ENCODE measurements around the gene CTNNBL1. TPM values are rescaled to one million over a fixed set of nuclear protein-coding genes. Genes with fewer than 3 reads are reported as not detected.
A peak's percentile ranks its signal among the peaks of the same experiment; 100 is the strongest.

Gene CTNNBL1
- total and polyA plus RNA-seq, 2 donors (not counting 3 experiments of a cell fraction or from before 2014, with no cell fraction given), result 20.8 to 60.2 TPM

GRCh38 chr20:37697314-37697713 is 3.5 kb downstream of the CTNNBL1 start:
- Histone ChIP-seq H2AFZ (ENCODE audit: low read depth, low read length) (no peak overlapping the region), H3K36me3 (ENCODE audit: control insufficient read depth in 2 of 2, extremely low read depth in 1 of 2, insufficient read depth in 2 of 2, low read length in 2 of 2) (peaks cover 0 to 3% of the 10 kb centered on the region in 2 experiments), H3K9me3 (replicated peaks; ENCODE audit: control insufficient read depth, insufficient read depth, low read length) (no peaks in the 10 kb centered on the region), H3K4me2 (ENCODE audit: insufficient read depth, low read length) (no peak overlapping the region), H3K27ac (ENCODE audit: insufficient read depth, low read depth, low read length) (no peak overlapping the region), H3K79me2 (ENCODE audit: control insufficient read depth, insufficient read depth, low read length) (peaks cover 49% of the 10 kb centered on the region), H3K4me1 (ENCODE audit: control insufficient read depth, extremely low read depth, insufficient read depth, low read length) (peaks cover 6% of the 10 kb centered on the region), H4K20me1 (replicated peaks; ENCODE audit: control insufficient read depth, extremely low read depth, insufficient read depth, low read length) (no peaks in the 10 kb centered on the region), H3K9ac (replicated peaks; ENCODE audit: extremely low read depth, insufficient read depth, low read length) (no peak overlapping the region), H3K27me3 (ENCODE audit: control insufficient read depth in 2 of 2, insufficient read depth in 2 of 2, low read length in 2 of 2) (peaks cover 0 to 2% of the 10 kb centered on the region in 2 experiments), H3K4me3 (replicated peaks in 1 of 3; ENCODE audit: insufficient read depth in 1 of 3, low read depth in 1 of 3, low read length in 3 of 3) (no peak overlapping the region), H3K9me1 (replicated peaks; ENCODE audit: control insufficient read depth, extremely low read depth, insufficient read depth, low read length) (no peaks in the 10 kb centered on the region)
- no peak for TF ChIP-seq MYC (IDR thresholded peaks at IDR 0.05; ENCODE audit: low read depth, low read length)
- dilution Hi-C loops (cut with MboI; ENCODE audit: extremely low pct_ligation_motif_present, low sequenced_read_pairs) (no loop called here), intact Hi-C loops (cut with micrococcal nuclease) (no loop called here)
- CTCF ChIA-PET, result no interaction called here
- BruUV-seq (replicated peaks), result no TSS peak
- DNase-seq (ENCODE audit: low read depth, low spot score), result no peak
- POLR2A ChIA-PET, result no interaction called here
- FAIRE-seq, result no peak

DNA sequence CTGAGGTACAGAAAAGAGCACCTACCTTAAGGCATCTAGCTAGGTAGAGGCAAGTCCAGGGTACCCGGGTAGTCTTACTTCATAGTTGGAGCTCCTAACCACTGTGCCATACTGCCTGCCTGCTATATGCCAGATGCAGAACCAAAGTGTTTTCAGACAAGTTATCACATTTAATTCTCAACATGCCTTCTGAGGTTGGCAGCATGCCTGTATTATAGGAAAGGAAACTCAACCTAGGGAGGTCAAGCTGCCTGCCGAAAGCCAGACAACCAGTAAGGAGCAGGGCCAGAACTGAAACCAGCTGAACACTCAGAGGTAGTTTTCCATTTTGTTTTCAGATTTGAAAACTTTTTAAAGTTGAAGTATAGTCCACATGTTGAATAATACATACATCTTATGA is 5.4 kb downstream of the CTNNBL1 start:
- peaks cover 0 to 3% of the 10 kb centered on the region in 2 experiments for H3K36me3 ChIP-seq (ENCODE audit: control insufficient read depth in 2 of 2, extremely low read depth in 1 of 2, insufficient read depth in 2 of 2, low read length in 2 of 2)
- H3K4me2 ChIP-seq (ENCODE audit: insufficient read depth, low read length), result no peak overlapping the region
- dilution Hi-C loops (cut with MboI; ENCODE audit: extremely low pct_ligation_motif_present, low sequenced_read_pairs), result no loop called here
- H3K9ac ChIP-seq (replicated peaks; ENCODE audit: extremely low read depth, insufficient read depth, low read length), result no peak overlapping the region
- H3K9me3 ChIP-seq (replicated peaks; ENCODE audit: control insufficient read depth, insufficient read depth, low read length), result no peaks in the 10 kb centered on the region
- peaks cover 57% of the 10 kb centered on the region for H3K79me2 ChIP-seq (ENCODE audit: control insufficient read depth, insufficient read depth, low read length)
- FAIRE-seq (peak; percentile 28), DNase-seq (ENCODE audit: low read depth, low spot score) (peak; percentile 82)
- no peak overlapping the region for H3K4me3 ChIP-seq (replicated peaks in 1 of 3; ENCODE audit: insufficient read depth in 1 of 3, low read depth in 1 of 3, low read length in 3 of 3)
- POLR2A ChIA-PET, result no interaction called here
- TF ChIP-seq POLR2A (IDR thresholded peaks at IDR 0.05; ENCODE audit: low read depth, low read length) (no peak), FOS (IDR thresholded peaks at IDR 0.05; ENCODE audit: borderline replicate concordance, insufficient read depth, low read length) (no peak), GATA2 (IDR thresholded peaks at IDR 0.05; ENCODE audit: insufficient read depth, insufficient read length, low read depth, low read length) (no peak), EZH2 (IDR thresholded peaks at IDR 0.05; ENCODE audit: borderline replicate concordance, low read depth, low read length, severe bottlenecking) (no peak), CTCF (IDR thresholded peaks at IDR 0.05; ENCODE audit: extremely low read depth in 1 of 2, insufficient read depth in 1 of 2, low read depth in 1 of 2, low read length in 2 of 2) (no peak), JUN (IDR thresholded peaks at IDR 0.05; ENCODE audit: borderline replicate concordance, insufficient read depth, insufficient read length, low read depth) (no peak), POLR2AphosphoS5 (IDR thresholded peaks at IDR 0.05; ENCODE audit: insufficient read depth, low read depth, low read length) (no peak), MYC (IDR thresholded peaks at IDR 0.05; ENCODE audit: low read depth, low read length) (no peak)
- TF ChIP-seq, protein P1, sequence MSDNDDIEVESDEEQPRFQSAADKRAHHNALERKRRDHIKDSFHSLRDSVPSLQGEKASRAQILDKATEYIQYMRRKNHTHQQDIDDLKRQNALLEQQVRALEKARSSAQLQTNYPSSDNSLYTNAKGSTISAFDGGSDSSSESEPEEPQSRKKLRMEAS (IDR thresholded peaks at IDR 0.05; ENCODE audit: insufficient read depth, insufficient read length), result no peak
- H3K4me1 ChIP-seq (ENCODE audit: control insufficient read depth, extremely low read depth, insufficient read depth, low read length), result peaks cover 6% of the 10 kb centered on the region
- no peak overlapping the region for H2AFZ ChIP-seq (ENCODE audit: low read depth, low read length)
- BruUV-seq (replicated peaks), result no TSS peak
- H3K27me3 ChIP-seq (ENCODE audit: control insufficient read depth in 2 of 2, insufficient read depth in 2 of 2, low read length in 2 of 2), result no peaks in the 10 kb centered on the region
- H3K27ac ChIP-seq (ENCODE audit: insufficient read depth, low read depth, low read length), result no peak overlapping the region
- no peaks in the 10 kb centered on the region for H4K20me1 ChIP-seq (replicated peaks; ENCODE audit: control insufficient read depth, extremely low read depth, insufficient read depth, low read length)
- no peaks in the 10 kb centered on the region for H3K9me1 ChIP-seq (replicated peaks; ENCODE audit: control insufficient read depth, extremely low read depth, insufficient read depth, low read length)
- CTCF ChIA-PET, result interaction anchor here (0.8 to 1.0 kb wide), 2 partner anchors 9 to 83 kb away, joined by 4 read pairs; no protein-coding TSS in a partner anchor
- intact Hi-C loops (cut with micrococcal nuclease), result no loop called here
